A673 (cell line): ENCODE measurements around the gene TEC.

Experiments used
- EZH2 ChIP-seq: fragments of 200-600 bp; sonication (generic); IDR thresholded peaks from 2 replicates; pipeline ENCODE4 v1.6.1; 2017; ENCODE audit warnings: borderline replicate concordance, low read depth, mild to moderate bottlenecking, mixed read lengths, antibody characterized with exemption, low read length; ENCODE audit not compliant: poor library complexity, severe bottlenecking
- TF ChIP-seq, protein P1 (sequence below): fragments of 300-800, 200-600 bp; sonication (generic); conservative IDR thresholded peaks from 2 replicates; pipeline ENCODE4 v1.5.1; 2017; ENCODE audit warnings: low read depth, mild to moderate bottlenecking, antibody characterized with exemption, low read length, moderate library complexity, mixed read lengths

- TF ChIP-seq, protein P1, sequence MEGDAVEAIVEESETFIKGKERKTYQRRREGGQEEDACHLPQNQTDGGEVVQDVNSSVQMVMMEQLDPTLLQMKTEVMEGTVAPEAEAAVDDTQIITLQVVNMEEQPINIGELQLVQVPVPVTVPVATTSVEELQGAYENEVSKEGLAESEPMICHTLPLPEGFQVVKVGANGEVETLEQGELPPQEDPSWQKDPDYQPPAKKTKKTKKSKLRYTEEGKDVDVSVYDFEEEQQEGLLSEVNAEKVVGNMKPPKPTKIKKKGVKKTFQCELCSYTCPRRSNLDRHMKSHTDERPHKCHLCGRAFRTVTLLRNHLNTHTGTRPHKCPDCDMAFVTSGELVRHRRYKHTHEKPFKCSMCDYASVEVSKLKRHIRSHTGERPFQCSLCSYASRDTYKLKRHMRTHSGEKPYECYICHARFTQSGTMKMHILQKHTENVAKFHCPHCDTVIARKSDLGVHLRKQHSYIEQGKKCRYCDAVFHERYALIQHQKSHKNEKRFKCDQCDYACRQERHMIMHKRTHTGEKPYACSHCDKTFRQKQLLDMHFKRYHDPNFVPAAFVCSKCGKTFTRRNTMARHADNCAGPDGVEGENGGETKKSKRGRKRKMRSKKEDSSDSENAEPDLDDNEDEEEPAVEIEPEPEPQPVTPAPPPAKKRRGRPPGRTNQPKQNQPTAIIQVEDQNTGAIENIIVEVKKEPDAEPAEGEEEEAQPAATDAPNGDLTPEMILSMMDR = no peak
- TF ChIP-seq EZH2 = no peak
Measured at GRCh38 chr4:48250980-48251379, 18.7 kb downstream of the TEC start.
